Activated naive CD4-positive, alpha-beta T cell treated with anti-CD3 and anti-CD28 coated beads, Interleukin-2, amount 50 U/mL, for 16 hours (primary cell): ENCODE results near the gene PMM2.

Experiments
- DNase-seq: peaks from one replicate; pipeline ENCODE4 v3.0.0-alpha.2; 2020

PMM2 gene

GRCh38 chr16:8853150-8853549, 55.5 kb downstream of the PMM2 start:
- no peak for DNase-seq

DNA sequence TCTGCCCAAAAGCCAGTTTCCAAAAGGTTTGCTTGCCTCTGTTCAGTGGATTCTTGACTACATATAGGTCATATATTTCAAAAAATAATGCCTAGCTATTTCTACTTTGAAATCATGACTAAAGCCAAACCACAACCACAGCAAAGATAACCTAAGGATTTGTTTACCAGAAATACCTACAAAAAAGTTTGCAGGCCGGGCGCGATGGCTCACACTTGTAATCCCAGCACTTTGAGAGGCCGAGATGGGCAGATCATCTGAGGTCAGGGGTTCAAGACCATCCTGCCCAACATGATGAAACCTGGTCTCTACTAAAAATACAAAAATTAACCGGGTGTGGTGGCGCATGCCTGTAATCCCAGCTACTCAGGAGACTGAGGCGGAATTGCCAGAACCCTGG, 56.0 kb downstream of the PMM2 start:
- DNase-seq, result no peak

DNA sequence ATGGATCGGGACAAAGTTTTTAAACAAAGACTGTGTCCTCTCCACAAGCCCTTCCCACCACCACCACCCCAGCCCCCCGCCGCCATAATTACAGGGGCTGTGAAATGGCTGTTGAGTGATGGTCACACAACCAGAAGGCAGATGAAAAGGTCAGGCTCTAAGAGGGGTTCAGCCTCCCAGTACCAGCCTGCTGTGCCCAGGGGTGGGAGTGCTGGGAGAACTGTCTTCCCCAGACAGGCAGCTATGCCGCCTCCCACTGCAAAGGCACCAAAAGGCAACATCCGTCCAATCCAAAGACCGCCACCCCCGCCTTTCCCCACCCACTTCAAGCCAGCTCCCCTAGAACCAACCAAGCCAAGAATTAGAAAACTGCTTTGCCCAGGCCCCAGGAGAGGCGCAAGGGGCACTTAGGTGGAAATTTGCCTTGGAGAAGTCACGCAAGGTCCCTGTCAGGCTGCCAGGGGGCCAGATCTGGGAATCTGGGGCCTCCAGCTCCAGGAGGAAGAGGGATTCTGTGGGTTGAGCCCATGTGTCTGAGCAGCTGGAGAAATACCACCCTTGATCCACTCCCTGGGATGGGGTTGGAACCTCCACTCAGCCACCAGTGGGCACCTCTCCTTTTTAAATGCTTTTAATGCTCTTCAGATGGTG, 56.8 kb downstream of the PMM2 start:
- DNase-seq, result no peak

DNA sequence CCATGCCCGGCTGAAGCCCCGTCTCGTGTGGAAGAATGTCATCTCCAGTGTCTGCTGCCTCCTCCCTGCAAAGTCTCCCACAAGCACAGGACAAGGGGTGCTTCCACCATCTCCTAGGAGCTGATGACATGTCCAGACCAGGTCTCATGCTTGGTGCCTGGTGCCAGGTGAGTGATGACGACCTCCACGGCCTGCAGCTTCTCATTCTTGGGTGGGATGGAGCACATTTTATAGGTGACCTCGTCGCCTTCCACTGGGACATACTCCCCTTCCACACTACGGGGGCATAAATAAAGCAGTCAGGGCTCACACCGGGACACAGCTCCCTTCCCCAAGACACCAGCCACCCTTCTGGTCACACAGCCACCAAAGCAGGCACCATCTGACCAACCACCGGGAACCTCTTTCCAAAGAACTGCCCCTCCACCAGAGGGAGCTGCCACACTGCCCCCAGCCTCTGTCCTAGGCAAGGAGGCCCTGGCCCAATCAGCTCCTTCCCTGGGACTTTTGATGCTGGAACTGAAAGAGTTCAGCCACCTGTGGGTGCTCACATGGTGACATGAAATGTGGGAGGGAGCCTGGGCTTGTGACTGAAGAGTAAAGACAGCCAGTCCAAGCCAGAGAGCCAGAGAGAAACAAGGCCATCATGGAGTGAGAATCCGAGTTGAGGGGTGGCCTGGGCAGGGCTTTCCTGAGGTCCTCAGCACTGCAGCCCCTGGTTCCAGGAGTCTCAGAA, 57.6 kb downstream of the PMM2 start:
- DNase-seq, result no peak

DNA sequence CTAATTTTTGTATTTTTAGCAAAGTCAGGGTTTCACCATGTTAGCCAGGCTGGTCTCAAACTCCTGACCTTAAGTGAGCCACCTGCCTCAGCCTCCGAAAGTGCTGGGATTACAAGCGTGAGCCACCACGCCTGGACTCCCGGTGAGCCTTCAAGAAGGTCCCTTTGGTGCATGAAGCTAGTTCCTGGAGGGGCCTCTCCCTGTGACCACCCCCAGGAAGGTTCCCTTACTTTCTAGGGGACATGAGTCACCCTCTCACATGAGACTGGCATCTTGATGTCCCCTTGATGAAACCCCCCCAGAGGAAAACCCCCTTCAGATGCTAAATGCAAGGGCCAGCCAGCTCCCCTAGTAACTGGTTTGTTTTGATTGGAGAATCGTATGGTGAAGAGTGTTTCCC, 58.3 kb downstream of the PMM2 start:
- no peak for DNase-seq

DNA sequence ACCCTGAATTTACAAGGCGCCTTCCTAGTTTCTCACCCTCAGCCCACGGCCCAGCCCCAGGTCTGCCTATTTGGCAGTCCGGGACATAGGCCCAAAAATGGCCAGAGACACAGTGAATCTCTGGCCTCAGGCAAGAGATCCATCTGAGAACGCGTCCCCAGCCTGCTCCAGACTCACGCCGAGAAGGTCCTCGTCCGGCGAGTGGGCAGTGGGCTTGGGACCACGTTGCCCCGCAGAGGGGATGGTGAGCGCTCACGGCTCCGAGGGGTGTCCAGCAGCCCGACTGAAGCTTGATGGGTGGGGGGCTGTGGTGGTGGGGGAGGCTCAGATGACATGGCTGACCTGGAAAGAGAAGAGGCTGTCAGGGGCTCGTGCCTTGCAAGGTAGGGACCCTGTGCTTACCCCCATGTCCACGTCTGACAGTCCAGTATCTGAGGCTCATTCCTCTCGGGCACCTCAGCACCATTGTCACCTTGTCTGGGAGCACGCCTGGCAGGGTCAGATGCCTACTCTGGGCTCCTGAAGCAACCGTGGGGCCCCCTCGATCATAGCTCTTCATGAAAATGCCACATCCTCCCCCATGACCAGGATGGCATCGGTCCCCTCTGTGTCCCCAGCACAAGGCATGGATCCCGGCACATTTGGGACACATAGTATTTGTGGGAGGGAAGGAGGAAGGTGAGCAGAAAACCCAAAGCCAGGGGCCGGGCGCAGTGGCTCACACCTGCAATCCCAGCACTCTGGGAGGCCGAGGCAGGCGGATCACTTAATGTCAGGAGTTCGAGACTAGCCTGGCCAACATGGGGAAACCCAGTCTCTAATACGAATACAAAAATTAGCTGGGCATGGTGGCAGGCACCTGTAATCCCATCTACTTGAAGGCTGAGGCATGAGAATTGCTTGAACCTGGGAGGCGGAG, 61.6 kb downstream of the PMM2 start:
- no peak for DNase-seq

DNA sequence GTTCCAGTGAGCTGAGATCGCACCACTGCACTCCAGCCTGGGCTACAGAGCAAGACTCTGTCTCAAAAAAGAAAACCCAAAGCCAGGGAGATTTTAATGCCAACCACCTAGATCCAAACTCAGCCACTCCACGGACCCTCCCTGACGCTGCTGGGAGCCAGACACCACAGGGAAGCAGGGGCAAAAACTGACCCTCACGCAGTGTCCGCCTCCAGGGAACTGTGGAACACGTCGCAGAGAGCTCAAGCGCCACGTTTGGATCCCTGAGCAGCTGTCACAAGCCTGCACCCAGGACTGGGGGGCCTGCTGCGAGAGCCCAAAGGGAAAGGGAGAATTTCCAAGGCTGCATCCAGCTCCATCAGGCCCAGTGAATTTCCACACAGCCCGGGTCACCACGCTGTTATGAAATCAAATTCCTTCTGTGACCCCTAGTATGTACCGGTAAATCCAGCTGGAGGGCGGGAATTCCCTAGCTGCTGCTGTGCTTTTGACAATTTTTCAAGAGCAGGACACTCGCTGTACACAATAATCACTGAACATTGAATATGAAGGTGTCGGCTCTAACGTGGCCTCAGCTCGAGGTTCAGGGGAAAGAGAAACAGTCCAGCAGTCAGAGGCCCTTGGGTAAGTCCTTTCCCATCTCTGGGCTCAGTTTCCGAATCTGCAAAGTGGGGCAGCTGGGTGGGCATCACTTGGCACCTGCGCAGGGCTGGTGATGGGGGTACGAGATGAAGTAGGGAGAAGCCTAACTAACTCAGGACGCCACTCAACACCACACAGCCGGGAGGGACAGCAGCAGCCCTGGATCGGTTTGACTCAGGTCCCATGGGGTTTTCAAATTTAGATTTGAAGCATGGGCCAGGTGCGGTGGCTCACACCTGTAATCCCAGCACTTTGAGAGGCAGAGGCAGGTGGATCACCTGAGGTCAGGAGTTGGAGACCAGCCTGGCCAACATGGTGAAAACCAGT, 62.6 kb downstream of the PMM2 start:
- DNase-seq, result no peak

GRCh38 chr16:8861563-8862308, 64.1 kb downstream of the PMM2 start:
- DNase-seq, result no peak

DNA sequence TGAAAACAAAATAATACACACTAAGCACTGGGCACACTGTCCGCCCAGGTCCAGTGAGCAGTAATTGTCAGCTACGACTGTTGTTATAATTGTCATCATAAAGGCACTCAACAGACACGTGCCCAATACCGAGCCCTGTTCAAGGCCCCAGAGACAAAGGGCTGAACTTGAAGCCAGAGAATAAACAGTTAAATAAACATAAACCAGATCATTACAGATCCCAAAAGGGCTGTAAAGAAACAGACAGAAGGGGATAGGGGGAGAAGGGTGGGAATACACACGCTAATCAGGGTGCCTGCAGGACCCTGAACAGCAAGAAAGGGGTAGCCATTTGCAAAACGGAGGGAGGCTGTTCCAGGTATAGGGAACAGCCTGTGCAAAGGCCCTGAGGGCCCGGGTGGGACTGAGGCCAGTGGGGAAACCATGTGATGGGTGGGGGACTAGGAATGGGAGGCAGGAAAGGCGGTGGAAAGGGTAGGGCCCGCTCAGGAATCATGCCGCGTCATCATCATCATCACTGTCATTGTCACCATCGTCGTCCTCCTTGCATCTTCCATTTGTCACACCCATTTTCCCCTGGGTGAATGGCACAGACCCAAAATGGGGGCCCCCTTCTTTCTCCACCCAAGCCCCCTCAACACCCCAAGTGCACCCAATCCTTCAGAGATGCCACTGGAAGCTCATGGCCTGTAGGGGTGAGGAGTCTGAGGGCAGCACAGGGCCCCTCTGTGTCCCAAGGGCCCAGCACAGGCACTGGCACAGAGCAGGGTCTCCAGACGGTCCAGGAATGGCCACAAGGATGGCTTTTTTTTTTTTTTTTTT, 64.9 kb downstream of the PMM2 start:
- DNase-seq, result no peak

- DNase-seq, result no peak
Measured at GRCh38 chr16:8863594-8864424, 66.2 kb downstream of the PMM2 start.

DNA sequence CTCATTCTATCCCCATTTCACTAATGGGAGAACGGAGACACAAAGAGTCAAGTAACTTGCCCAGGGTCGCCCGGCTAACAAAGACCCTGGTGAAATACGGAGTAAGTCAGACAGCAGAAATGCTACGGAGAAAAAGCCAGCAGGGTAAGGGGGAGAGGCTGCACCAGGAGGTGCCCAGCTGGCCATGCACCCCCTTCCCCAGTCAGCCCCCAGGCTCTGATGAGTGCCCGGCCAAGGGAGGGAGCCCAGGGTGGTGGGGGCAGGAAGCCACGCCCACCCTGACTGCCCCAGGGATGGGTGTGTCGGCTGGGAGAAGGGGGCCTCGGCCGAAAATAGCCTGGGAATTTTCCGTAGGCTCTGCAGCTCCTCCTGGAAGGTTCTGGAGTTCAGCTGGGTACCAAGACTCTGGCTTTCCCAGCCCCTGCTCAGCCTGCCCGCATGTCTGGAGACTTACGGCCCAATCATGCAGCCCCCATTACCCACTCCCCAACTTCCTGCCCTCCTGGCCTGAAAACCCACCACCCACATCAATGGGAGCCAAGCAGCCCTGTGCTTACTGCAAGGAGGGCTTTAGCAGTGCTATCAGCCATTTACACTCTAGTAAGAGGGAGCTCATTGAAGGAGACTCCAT, 67.0 kb downstream of the PMM2 start:
- DNase-seq, result no peak

GRCh38 chr16:8865145-8865882, 67.7 kb downstream of the PMM2 start:
- no peak for DNase-seq

DNA sequence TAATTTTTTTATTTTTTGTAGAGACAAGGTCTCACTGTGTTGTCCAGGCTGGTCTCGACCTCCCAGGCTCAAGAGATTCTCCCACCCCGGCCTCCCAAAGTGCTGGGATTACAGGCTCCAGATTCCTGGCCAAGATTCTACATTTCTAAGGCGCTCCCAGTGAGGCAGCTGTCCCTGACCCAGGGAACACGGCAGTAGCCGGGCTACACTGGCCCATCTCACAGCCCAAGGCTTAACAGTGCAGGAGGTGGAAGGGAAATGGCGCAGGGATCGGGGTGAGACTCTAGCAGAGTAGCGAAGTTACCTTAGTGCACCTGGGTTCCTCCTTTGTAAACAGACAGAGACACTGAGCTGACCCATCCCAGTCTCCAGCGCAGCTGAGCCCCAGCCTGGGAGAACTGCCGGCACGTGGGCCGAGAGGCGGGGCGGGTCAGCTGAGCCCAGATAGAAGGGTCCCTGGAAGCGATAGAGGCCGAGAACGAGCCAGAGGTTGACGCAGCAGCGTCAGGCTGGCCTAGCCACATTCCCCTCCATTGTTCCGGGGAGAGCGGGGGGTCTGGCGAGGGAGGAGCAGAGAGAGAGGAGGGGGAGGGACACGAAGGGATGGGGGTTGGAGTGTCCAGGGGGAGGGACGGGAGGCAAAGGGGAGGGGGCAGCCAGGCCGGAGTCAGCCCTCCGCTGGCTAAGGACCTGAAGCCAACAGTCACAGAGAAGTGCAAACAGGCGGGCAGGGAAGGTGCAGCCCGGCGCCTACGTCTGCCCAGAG, 68.7 kb downstream of the PMM2 start:
- no peak for DNase-seq

GRCh38 chr16:8866884-8867215, 69.2 kb downstream of the PMM2 start:
- DNase-seq, result no peak

DNA sequence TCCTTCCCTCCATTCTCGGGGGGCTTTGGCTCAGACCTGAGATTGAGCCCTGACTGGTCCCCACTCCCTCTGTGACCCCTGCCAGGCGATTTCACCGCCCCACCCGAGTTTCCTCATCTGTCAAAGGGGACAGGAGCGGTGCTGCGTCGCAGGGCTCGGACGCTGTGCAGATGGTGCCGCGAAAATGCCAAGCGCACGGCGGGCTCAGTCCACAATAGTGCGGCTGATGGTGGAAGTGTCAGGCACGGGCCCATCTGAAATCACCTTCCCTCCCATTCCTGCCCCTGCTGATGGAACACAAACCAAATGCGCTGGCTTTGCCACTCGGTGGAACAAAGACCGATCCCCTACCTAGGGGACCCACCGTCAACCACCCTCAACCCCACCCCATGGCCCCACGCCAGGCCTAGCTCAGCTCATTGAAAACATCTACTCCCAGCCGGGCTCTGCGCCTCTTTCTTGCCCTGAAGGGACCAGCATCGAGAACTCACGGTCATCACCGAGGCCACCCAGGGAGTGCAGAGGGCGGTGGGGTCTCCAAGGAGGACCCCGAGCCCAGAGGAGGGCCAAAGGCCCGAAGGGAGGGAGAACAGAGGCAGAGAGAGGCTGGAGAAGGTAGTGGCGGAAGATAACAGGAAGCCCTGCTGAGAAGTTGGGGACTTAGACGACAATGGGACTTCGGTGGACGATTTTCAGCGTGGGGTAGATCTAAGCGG, 69.7 kb downstream of the PMM2 start:
- DNase-seq, result peak; percentile 37

- peak; percentile 54 for DNase-seq
Measured at GRCh38 chr16:8867932-8868415, 70.3 kb downstream of the PMM2 start.
